Endothelial cell of umbilical vein (primary cell): ENCODE results near the gene SERPINB6. TPM values are rescaled to one million over a fixed set of nuclear protein-coding genes. Genes with fewer than 3 reads are reported as not detected.

Source experiments
- BruUV-seq: library from RNA; stranded (reverse); fragments of 400-500 nt; replicated peaks from 2 replicates; lab custom pipeline; 2021; lab: Mats Ljungman, UMichigan
- CTCF ChIA-PET: fragments of 300-600, 350-600 bp; sonication (Branson Sonifier 250); formaldehyde crosslinking; loops from one replicate; lab custom pipeline; 2021; ENCODE audit warnings: antibody characterized with exemption, inconsistent platforms; lab: Charles Lee
- POLR2A ChIA-PET: fragments of 300-600, 350-600 bp; sonication (Branson Sonifier 250); formaldehyde crosslinking; loops from one replicate; lab custom pipeline; 2021; ENCODE audit warnings: antibody characterized with exemption, inconsistent platforms; lab: Charles Lee
- DNase-seq: peaks from one replicate; pipeline ENCODE4 v3.0.0-alpha.2; 2011; ENCODE audit warnings: low read depth, low spot score
- FAIRE-seq: peaks from 2 replicates; lab custom pipeline; 2011; peaks lifted over from hg19 to GRCh38; lab: Jason Lieb, UNC
- H2AFZ ChIP-seq: 2 replicates; pipeline ENCODE4 v1.6.0; 2012; ENCODE audit warnings: low read depth, low read length, control low read depth, inconsistent platforms
- H3K27ac ChIP-seq: 2 replicates; pipeline ENCODE4 v1.5.1; 2011; ENCODE audit warnings: low read depth, mild to moderate bottlenecking, control low read depth, low read length, moderate library complexity; ENCODE audit not compliant: insufficient read depth
- H3K27me3 ChIP-seq, 2 experiments: 2 replicates each; pipeline versions ENCODE4 v1.6.0 to v1.6.1; 2011; ENCODE audit warnings: low read length in 2 of 2, mixed read lengths in 1 of 2; ENCODE audit not compliant: control insufficient read depth in 2 of 2, insufficient read depth in 2 of 2
- H3K36me3 ChIP-seq, 2 experiments: 2 replicates in 1 of 2; 3 replicates in 1 of 2; pipeline ENCODE4 v1.5.1; 2011; ENCODE audit warnings: low read length in 2 of 2, mild to moderate bottlenecking in 1 of 2, moderate library complexity in 1 of 2; ENCODE audit not compliant: control insufficient read depth in 2 of 2, insufficient read depth in 2 of 2; ENCODE audit errors: extremely low read depth in 1 of 2
- H3K4me1 ChIP-seq: 3 replicates; pipeline ENCODE4 v1.5.1; 2011; ENCODE audit warnings: mild to moderate bottlenecking, low read length; ENCODE audit not compliant: control insufficient read depth, insufficient read depth; ENCODE audit errors: extremely low read depth
- H3K4me2 ChIP-seq: 2 replicates; pipeline ENCODE4 v1.6.1; 2011; ENCODE audit warnings: low read length, control low read depth, mixed read lengths; ENCODE audit not compliant: insufficient read depth
- H3K4me3 ChIP-seq, 3 experiments: fragments of 200-600 bp in 1 of 3; sonication (generic), shearing (Covaris generic) in 1 of 3; replicated peaks in 1 of 3; 2 replicates each; pipeline ENCODE4 v1.5.1; 2011 to 2016; ENCODE audit warnings: control low read depth in 3 of 3, low read length in 3 of 3, mild to moderate bottlenecking in 2 of 3, inconsistent platforms in 1 of 3, low read depth in 1 of 3, moderate library complexity in 1 of 3; ENCODE audit not compliant: insufficient read depth in 1 of 3
- H3K79me2 ChIP-seq: 2 replicates; pipeline ENCODE4 v1.6.0; 2012; ENCODE audit warnings: low read length, inconsistent platforms; ENCODE audit not compliant: control insufficient read depth, insufficient read depth
- H3K9ac ChIP-seq: replicated peaks from 2 replicates; pipeline ENCODE3; 2011; ENCODE audit warnings: low read length, control low read depth; ENCODE audit not compliant: insufficient read depth; ENCODE audit errors: extremely low read depth
- H3K9me1 ChIP-seq: replicated peaks from 3 replicates; pipeline ENCODE4 v1.6.0; 2011; ENCODE audit warnings: mild to moderate bottlenecking, low read length; ENCODE audit not compliant: control insufficient read depth, insufficient read depth; ENCODE audit errors: extremely low read depth
- H3K9me3 ChIP-seq: replicated peaks from 2 replicates; pipeline ENCODE4 v1.5.1; 2012; ENCODE audit warnings: low read length, inconsistent platforms; ENCODE audit not compliant: control insufficient read depth, insufficient read depth
- H4K20me1 ChIP-seq: replicated peaks from 2 replicates; pipeline ENCODE3; 2011; ENCODE audit warnings: mild to moderate bottlenecking, low read length; ENCODE audit not compliant: control insufficient read depth, insufficient read depth; ENCODE audit errors: extremely low read depth
- CTCF ChIP-seq, 2 donors: IDR thresholded peaks; 1 replicate in 1 of 2; 2 replicates in 1 of 2; pipeline ENCODE4 v1.5.1; 2011; ENCODE audit warnings: low read length in 2 of 2, mild to moderate bottlenecking in 2 of 2, moderate library complexity in 2 of 2, control low read depth in 1 of 2, inconsistent platforms in 1 of 2, low read depth in 1 of 2; ENCODE audit not compliant: insufficient read depth in 1 of 2; ENCODE audit errors: extremely low read depth in 1 of 2
- EZH2 ChIP-seq: IDR thresholded peaks from 2 replicates; pipeline ENCODE4 v1.6.1; 2012; ENCODE audit warnings: borderline replicate concordance, low read depth, mild to moderate bottlenecking, moderate library complexity, low read length, inconsistent platforms; ENCODE audit not compliant: severe bottlenecking
- FOS ChIP-seq: IDR thresholded peaks from 2 replicates; pipeline ENCODE4 v1.6.1; 2011; ENCODE audit warnings: mild to moderate bottlenecking, low read length, moderate library complexity, borderline replicate concordance; ENCODE audit not compliant: insufficient read depth
- GATA2 ChIP-seq: IDR thresholded peaks from 2 replicates; pipeline ENCODE4 v1.7.0; 2011; ENCODE audit warnings: low read depth, mild to moderate bottlenecking, moderate library complexity, mixed read lengths, low read length; ENCODE audit not compliant: insufficient read length, insufficient read depth
- JUN ChIP-seq: IDR thresholded peaks from 2 replicates; pipeline ENCODE4 v1.6.1; 2011; ENCODE audit warnings: borderline replicate concordance, low read depth; ENCODE audit not compliant: insufficient read length, insufficient read depth
- MAX ChIP-seq: IDR thresholded peaks from 2 replicates; pipeline ENCODE4 v1.6.1; 2011; ENCODE audit not compliant: insufficient read depth, insufficient read length
- MYC ChIP-seq: IDR thresholded peaks from one replicate; pipeline ENCODE4 v1.6.1; 2011; ENCODE audit warnings: mild to moderate bottlenecking, low read depth, low read length
- POLR2A ChIP-seq: IDR thresholded peaks from 2 replicates; pipeline ENCODE4 v1.6.1; 2012; ENCODE audit warnings: low read depth, mild to moderate bottlenecking, control low read depth, low read length
- POLR2AphosphoS5 ChIP-seq: IDR thresholded peaks from 2 replicates; pipeline ENCODE4 v1.6.1; 2012; ENCODE audit warnings: low read depth, mild to moderate bottlenecking, control low read depth, low read length, moderate library complexity; ENCODE audit not compliant: insufficient read depth
- dilution Hi-C: fragments of 300-500 bp; cut with MboI; formaldehyde crosslinking; loops from one replicate; pipeline ENCODE4 v1.15.0; 2019; ENCODE audit warnings: low sequenced_read_pairs; ENCODE audit not compliant: extremely low pct_ligation_motif_present
- intact Hi-C: fragments of 100-400 bp; cut with micrococcal nuclease; formaldehyde crosslinking; loops from one replicate; pipeline ENCODE4 v1.10.0; 2022
- polyA plus RNA-seq, 4 experiments: library from polyadenylated mRNA; depleted of rRNA in 3 of 4; stranded (reverse) in 3 of 4; unstranded in 1 of 4; fragments of >200 nt; gene quantifications; 2 replicates each; pipeline versions ENCODE4 v1.2.1 to v1.2.3, GENCODE V29; 2011 to 2012; ENCODE audit warnings: missing spikeins in 1 of 4
- total RNA-seq: library from RNA; stranded (reverse); gene quantifications from 2 replicates; pipeline ENCODE4 v1.2.3, GENCODE V29; 2021

The SERPINB6 gene
- total and polyA plus RNA-seq, 2 donors (not counting 3 experiments of a cell fraction or from before 2014, with no cell fraction given): 145 to 151 TPM

GRCh38 chr6:2917801-2918445 lies 53.4 kb downstream of the SERPINB6 start:
- Histone ChIP-seq H3K27ac (no peak overlapping the region), H3K4me2 (no peak overlapping the region), H3K27me3 (no peaks in the 10 kb centered on the region), H3K4me1 (no peaks in the 10 kb centered on the region), H3K9me3 (no peaks in the 10 kb centered on the region), H3K9me1 (no peaks in the 10 kb centered on the region), H3K9ac (no peak overlapping the region), H3K79me2 (no peaks in the 10 kb centered on the region), H4K20me1 (no peaks in the 10 kb centered on the region), H2AFZ (no peak overlapping the region), H3K36me3 (no peaks in the 10 kb centered on the region), H3K4me3 (no peak overlapping the region)
- ChIA-PET CTCF (no interaction called here), POLR2A (no interaction called here)
- DNase-seq: no peak
- dilution Hi-C loops (no loop called here), intact Hi-C loops (no loop called here)
- no peak for TF ChIP-seq MYC
- no peak for TF ChIP-seq FOS
- no peak for TF ChIP-seq JUN
- TF ChIP-seq POLR2AphosphoS5: no peak
- TF ChIP-seq POLR2A: no peak
- no peak for TF ChIP-seq MAX
- no peak for TF ChIP-seq EZH2
- TF ChIP-seq CTCF (IDR thresholded peaks at IDR 0.05; ENCODE audit: extremely low read depth in 1 of 2, insufficient read depth in 1 of 2, low read depth in 1 of 2, low read length in 2 of 2): no peak
- no peak for TF ChIP-seq GATA2
- BruUV-seq: no TSS peak
- no peak for FAIRE-seq
